ENCODE data around the gene UVRAG. TPM values are rescaled to one million over a fixed set of nuclear protein-coding genes. Genes with fewer than 3 reads are reported as not detected.
A peak's percentile ranks its signal among the peaks of the same experiment; 100 is the strongest.

The UVRAG gene
- total RNA-seq, 4 donors from 2014 or later, result 27.3 to 38.7 (median 33.6) TPM

- peak overlapping the region; percentile 19 to 48 (median 38) for H3K4me3 ChIP-seq
- H3K27me3 ChIP-seq, result no peaks in the 10 kb centered on the region
Observed at GRCh38 chr11:76152086-76152681, 337.2 kb downstream of the UVRAG start.

GRCh38 chr11:76152741-76153570 lies 337.9 kb downstream of the UVRAG start:
- WGBS, 2 donors, result 71 to 73% methylated on average over 12 to 13 of the region's 13 CpGs
- Histone ChIP-seq H3K9me3 (no peaks in the 10 kb centered on the region), H3K27me3 (no peaks in the 10 kb centered on the region), H3K4me3 (peak overlapping the region in 2 of 4 donors; percentile 37 to 48), H3K27ac (no peak overlapping the region), H3K36me3 (no peaks in the 10 kb centered on the region), H3K4me1 (peaks cover 0 to 19% (median 6%) of the 10 kb centered on the region in 4 donors)
- no peak for DNase-seq (ENCODE audit: low spot score in 2 of 2)
- TF ChIP-seq CTCF (IDR thresholded peaks at IDR 0.05) (no peak), POLR2A (IDR thresholded peaks at IDR 0.05) (no peak), EP300 (IDR thresholded peaks at IDR 0.05) (no peak)

More at GRCh38 chr11:76152086-76152681, 337.2 kb downstream of the UVRAG start:
- H3K4me1 ChIP-seq, result peaks cover 0 to 19% (median 6%) of the 10 kb centered on the region in 4 donors
- 12 to 14% methylated on average over 28 to 30 of the region's 30 CpGs for WGBS, 2 donors
- TF ChIP-seq CTCF (IDR thresholded peaks at IDR 0.05) (peak; percentile 92 to 97 (median 95)), POLR2A (IDR thresholded peaks at IDR 0.05) (no peak), EP300 (IDR thresholded peaks at IDR 0.05) (peak in 1 of 2 donors; percentile 37)
- H3K36me3 ChIP-seq, result no peaks in the 10 kb centered on the region
- no peaks in the 10 kb centered on the region for H3K9me3 ChIP-seq
- DNase-seq (ENCODE audit: low spot score in 2 of 2), result peak; percentile 87 to 93
- no peak overlapping the region for H3K27ac ChIP-seq

GRCh38 chr11:76153571-76153923 lies 338.5 kb downstream of the UVRAG start:
- Histone ChIP-seq H3K4me1 (peaks cover 0 to 19% (median 6%) of the 10 kb centered on the region in 4 donors), H3K9me3 (no peaks in the 10 kb centered on the region), H3K27ac (no peak overlapping the region), H3K27me3 (no peaks in the 10 kb centered on the region), H3K4me3 (no peak overlapping the region), H3K36me3 (no peaks in the 10 kb centered on the region)
- TF ChIP-seq EP300 (IDR thresholded peaks at IDR 0.05) (no peak), CTCF (IDR thresholded peaks at IDR 0.05) (no peak), POLR2A (IDR thresholded peaks at IDR 0.05) (no peak)
- 50 to 70% methylated on average over 5 to 6 of the region's 6 CpGs for WGBS, 2 donors
- no peak for DNase-seq (ENCODE audit: low spot score in 2 of 2)

- Histone ChIP-seq H3K36me3 (no peaks in the 10 kb centered on the region), H3K4me3 (no peak overlapping the region), H3K27me3 (no peaks in the 10 kb centered on the region), H3K9me3 (no peaks in the 10 kb centered on the region), H3K4me1 (peaks cover 0 to 19% (median 6%) of the 10 kb centered on the region in 4 donors), H3K27ac (no peak overlapping the region)
- DNase-seq (ENCODE audit: low spot score in 2 of 2), result no peak
- WGBS, 2 donors, result 80% methylated on average over 11 of the region's 11 CpGs
- TF ChIP-seq POLR2A (IDR thresholded peaks at IDR 0.05), result no peak
- no peak for TF ChIP-seq EP300 (IDR thresholded peaks at IDR 0.05)
- no peak for TF ChIP-seq CTCF (IDR thresholded peaks at IDR 0.05)
Observed at GRCh38 chr11:76155500-76156227, 340.7 kb downstream of the UVRAG start.

All from tibial nerve (tissue), 4 donors.